ENCODE results near the gene EFR3B. TPM values are rescaled to one million over a fixed set of nuclear protein-coding genes. Genes with fewer than 3 reads are reported as not detected.

Gene EFR3B
- polyA plus RNA-seq, 3 donors: not detected

- 91% methylated on average over 5 of the region's 7 CpGs for WGBS (ENCODE audit: insufficient coverage)
- Histone ChIP-seq H4K20me1 (ENCODE audit: insufficient read depth, low read length) (no peaks in the 10 kb centered on the region), H3K27me3 (ENCODE audit: control insufficient read depth in 2 of 2, insufficient read depth in 2 of 2, low read length in 2 of 2) (no peaks in the 10 kb centered on the region), H3K36me3 (replicated peaks in 1 of 2; ENCODE audit: control insufficient read depth in 1 of 2, insufficient read depth in 2 of 2, low read length in 2 of 2) (no peaks in the 10 kb centered on the region), H2AFZ (ENCODE audit: insufficient read depth, low read depth, low read length, poor library complexity, severe bottlenecking) (no peak overlapping the region), H3K27ac (ENCODE audit: low read depth in 1 of 2, low read length in 2 of 2) (no peak overlapping the region), H3K4me1 (ENCODE audit: control insufficient read depth in 1 of 2, insufficient read depth in 2 of 2, low read length in 2 of 2) (no peaks in the 10 kb centered on the region), H3K79me2 (ENCODE audit: insufficient read depth, low read length) (no peaks in the 10 kb centered on the region), H3K4me3 (replicated peaks in 1 of 3; ENCODE audit: low read depth in 2 of 3, low read length in 3 of 3) (no peak overlapping the region), H3K4me2 (replicated peaks; ENCODE audit: extremely low read depth, low read length, poor library complexity, severe bottlenecking) (no peak overlapping the region), H3K9me3 (replicated peaks in 1 of 2; ENCODE audit: control insufficient read depth in 1 of 2, insufficient read depth in 1 of 2, low read length in 2 of 2) (no peaks in the 10 kb centered on the region), H3K9ac (ENCODE audit: insufficient read depth, low read length, poor library complexity, severe bottlenecking) (no peak overlapping the region)
- intact Hi-C loops (cut with micrococcal nuclease): no loop called here
- Mint-ChIP-seq H3K4me3 (no peak overlapping the region), H3K9me3 (no peaks in the 10 kb centered on the region), H3K4me1 (no peaks in the 10 kb centered on the region), H3K27me3 (ENCODE audit: low read depth in 3 of 3) (peaks cover 0 to 2% (median 1%) of the 10 kb centered on the region in 3 donors), H3K27ac (peak overlapping the region in 1 of 7 donors; percentile 33), H3K36me3 (no peaks in the 10 kb centered on the region)
- no peak for TF ChIP-seq CTCF (IDR thresholded peaks at IDR 0.05)
- DNase-seq: no peak
Measured at GRCh38 chr2:25001325-25001637, 40.6 kb upstream of the EFR3B start.

- DNase-seq: no peak
- Mint-ChIP-seq H3K4me1 (no peaks in the 10 kb centered on the region), H3K36me3 (no peaks in the 10 kb centered on the region), H3K9me3 (no peaks in the 10 kb centered on the region), H3K27ac (no peak overlapping the region), H3K27me3 (ENCODE audit: low read depth in 3 of 3) (peaks cover 0 to 4% (median 2%) of the 10 kb centered on the region in 3 donors), H3K4me3 (no peak overlapping the region)
- intact Hi-C loops (cut with micrococcal nuclease): no loop called here
- H3K27ac ChIP-seq (ENCODE audit: low read depth in 1 of 2, low read length in 2 of 2): no peak overlapping the region
- no peaks in the 10 kb centered on the region for H3K9me3 ChIP-seq (replicated peaks in 1 of 2; ENCODE audit: control insufficient read depth in 1 of 2, insufficient read depth in 1 of 2, low read length in 2 of 2)
- no peaks in the 10 kb centered on the region for H4K20me1 ChIP-seq (ENCODE audit: insufficient read depth, low read length)
- H3K9ac ChIP-seq (ENCODE audit: insufficient read depth, low read length, poor library complexity, severe bottlenecking): no peak overlapping the region
- WGBS (ENCODE audit: insufficient coverage): no CpG with 5 or more reads among the region's 1 CpG
- H3K27me3 ChIP-seq (ENCODE audit: control insufficient read depth in 2 of 2, insufficient read depth in 2 of 2, low read length in 2 of 2): no peaks in the 10 kb centered on the region
- no peak overlapping the region for H3K4me3 ChIP-seq (replicated peaks in 1 of 3; ENCODE audit: low read depth in 2 of 3, low read length in 3 of 3)
- no peaks in the 10 kb centered on the region for H3K79me2 ChIP-seq (ENCODE audit: insufficient read depth, low read length)
- no peaks in the 10 kb centered on the region for H3K4me1 ChIP-seq (ENCODE audit: control insufficient read depth in 1 of 2, insufficient read depth in 2 of 2, low read length in 2 of 2)
- H3K4me2 ChIP-seq (replicated peaks; ENCODE audit: extremely low read depth, low read length, poor library complexity, severe bottlenecking): no peak overlapping the region
- no peak for TF ChIP-seq CTCF (IDR thresholded peaks at IDR 0.05)
- H2AFZ ChIP-seq (ENCODE audit: insufficient read depth, low read depth, low read length, poor library complexity, severe bottlenecking): no peak overlapping the region
- no peaks in the 10 kb centered on the region for H3K36me3 ChIP-seq (replicated peaks in 1 of 2; ENCODE audit: control insufficient read depth in 1 of 2, insufficient read depth in 2 of 2, low read length in 2 of 2)
Measured at GRCh38 chr2:25002066-25002465, 39.8 kb upstream of the EFR3B start.
